ENCODE measurements around the gene PKP3. TPM values are rescaled to one million over a fixed set of nuclear protein-coding genes. Genes with fewer than 3 reads are reported as not detected.

PKP3 gene
- total and polyA plus RNA-seq, 9 of the 15 experiments (the other 6 are each of a cell fraction or from before 2014, with no cell fraction given) = 0.11 to 110 (median 30.7) TPM

DNA sequence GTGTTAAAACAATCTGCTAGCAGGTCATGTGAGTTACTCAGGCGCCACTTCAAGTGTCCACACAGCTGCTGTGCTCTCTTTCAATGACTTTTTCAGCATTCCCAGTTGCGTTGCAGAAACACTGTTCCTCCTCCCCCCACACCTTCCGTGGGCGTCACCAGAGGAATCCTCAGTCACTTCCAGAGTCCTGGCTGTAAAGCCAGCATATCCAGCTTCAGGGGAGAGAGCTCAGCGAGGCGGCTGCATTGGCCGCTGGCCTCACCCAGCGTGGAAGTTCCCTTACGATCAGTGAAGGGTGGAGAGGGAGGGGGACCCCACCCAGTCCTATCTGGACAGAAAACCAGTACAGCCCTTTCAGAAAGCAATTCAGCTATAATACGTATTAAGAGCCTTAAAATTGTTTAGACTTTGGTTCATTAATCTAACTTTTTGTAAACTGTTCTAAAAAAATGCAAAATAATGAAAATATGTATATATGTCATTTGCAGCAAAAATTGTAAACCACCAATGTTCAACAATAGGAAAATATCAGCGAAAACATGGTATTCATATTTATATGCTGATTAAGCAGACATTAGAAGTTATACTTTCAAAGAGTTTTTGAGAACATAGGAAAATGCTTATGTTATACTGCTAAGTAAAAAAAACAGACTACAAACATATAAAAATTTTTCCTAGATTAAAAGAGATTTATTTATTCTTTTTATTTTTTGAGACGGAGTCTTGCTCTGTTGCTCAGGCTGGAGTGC is 50.6 kb downstream of the PKP3 start (continued):
- TF ChIP-seq, protein P1, sequence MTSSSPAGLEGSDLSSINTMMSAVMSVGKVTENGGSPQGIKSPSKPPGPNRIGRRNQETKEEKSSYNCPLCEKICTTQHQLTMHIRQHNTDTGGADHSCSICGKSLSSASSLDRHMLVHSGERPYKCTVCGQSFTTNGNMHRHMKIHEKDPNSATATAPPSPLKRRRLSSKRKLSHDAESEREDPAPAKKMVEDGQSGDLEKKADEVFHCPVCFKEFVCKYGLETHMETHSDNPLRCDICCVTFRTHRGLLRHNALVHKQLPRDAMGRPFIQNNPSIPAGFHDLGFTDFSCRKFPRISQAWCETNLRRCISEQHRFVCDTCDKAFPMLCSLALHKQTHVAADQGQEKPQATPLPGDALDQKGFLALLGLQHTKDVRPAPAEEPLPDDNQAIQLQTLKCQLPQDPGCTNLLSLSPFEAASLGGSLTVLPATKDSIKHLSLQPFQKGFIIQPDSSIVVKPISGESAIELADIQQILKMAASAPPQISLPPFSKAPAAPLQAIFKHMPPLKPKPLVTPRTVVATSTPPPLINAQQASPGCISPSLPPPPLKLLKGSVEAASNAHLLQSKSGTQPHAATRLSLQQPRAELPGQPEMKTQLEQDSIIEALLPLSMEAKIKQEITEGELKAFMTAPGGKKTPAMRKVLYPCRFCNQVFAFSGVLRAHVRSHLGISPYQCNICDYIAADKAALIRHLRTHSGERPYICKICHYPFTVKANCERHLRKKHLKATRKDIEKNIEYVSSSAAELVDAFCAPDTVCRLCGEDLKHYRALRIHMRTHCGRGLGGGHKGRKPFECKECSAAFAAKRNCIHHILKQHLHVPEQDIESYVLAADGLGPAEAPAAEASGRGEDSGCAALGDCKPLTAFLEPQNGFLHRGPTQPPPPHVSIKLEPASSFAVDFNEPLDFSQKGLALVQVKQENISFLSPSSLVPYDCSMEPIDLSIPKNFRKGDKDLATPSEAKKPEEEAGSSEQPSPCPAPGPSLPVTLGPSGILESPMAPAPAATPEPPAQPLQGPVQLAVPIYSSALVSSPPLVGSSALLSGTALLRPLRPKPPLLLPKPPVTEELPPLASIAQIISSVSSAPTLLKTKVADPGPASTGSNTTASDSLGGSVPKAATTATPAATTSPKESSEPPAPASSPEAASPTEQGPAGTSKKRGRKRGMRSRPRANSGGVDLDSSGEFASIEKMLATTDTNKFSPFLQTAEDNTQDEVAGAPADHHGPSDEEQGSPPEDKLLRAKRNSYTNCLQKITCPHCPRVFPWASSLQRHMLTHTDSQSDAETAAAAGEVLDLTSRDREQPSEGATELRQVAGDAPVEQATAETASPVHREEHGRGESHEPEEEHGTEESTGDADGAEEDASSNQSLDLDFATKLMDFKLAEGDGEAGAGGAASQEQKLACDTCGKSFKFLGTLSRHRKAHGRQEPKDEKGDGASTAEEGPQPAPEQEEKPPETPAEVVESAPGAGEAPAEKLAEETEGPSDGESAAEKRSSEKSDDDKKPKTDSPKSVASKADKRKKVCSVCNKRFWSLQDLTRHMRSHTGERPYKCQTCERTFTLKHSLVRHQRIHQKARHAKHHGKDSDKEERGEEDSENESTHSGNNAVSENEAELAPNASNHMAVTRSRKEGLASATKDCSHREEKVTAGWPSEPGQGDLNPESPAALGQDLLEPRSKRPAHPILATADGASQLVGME (CRISPR knock-in tag; IDR thresholded peaks at IDR 0.05) = no peak
- TF ChIP-seq POLR2A (conservative IDR thresholded peaks at IDR 0.05) (no peak), MTA2 (IDR thresholded peaks at IDR 0.05; ENCODE audit: low read depth) (no peak), MTA3 (IDR thresholded peaks at IDR 0.05; ENCODE audit: borderline replicate concordance) (peak; percentile 51), HMG20A (CRISPR knock-in tag; conservative IDR thresholded peaks at IDR 0.05) (no peak), U2AF2 (optimal IDR thresholded peaks at IDR 0.05; ENCODE audit: low read depth, low read length) (no peak), PPARD (CRISPR knock-in tag; IDR thresholded peaks at IDR 0.05) (no peak), MAFK (IDR thresholded peaks at IDR 0.05; ENCODE audit: low read length) (no peak; the same call in 1 of the 2 replicates), BCOR (IDR thresholded peaks at IDR 0.05) (no peak)
- TF ChIP-seq, protein P2, sequence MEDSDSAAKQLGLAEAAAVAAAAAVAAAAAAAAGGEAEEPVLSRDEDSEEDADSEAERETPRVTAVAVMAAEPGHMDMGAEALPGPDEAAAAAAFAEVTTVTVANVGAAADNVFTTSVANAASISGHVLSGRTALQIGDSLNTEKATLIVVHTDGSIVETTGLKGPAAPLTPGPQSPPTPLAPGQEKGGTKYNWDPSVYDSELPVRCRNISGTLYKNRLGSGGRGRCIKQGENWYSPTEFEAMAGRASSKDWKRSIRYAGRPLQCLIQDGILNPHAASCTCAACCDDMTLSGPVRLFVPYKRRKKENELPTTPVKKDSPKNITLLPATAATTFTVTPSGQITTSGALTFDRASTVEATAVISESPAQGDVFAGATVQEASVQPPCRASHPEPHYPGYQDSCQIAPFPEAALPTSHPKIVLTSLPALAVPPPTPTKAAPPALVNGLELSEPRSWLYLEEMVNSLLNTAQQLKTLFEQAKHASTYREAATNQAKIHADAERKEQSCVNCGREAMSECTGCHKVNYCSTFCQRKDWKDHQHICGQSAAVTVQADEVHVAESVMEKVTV (CRISPR knock-in tag; IDR thresholded peaks at IDR 0.05) = no peak
- TF ChIP-seq, protein P3, sequence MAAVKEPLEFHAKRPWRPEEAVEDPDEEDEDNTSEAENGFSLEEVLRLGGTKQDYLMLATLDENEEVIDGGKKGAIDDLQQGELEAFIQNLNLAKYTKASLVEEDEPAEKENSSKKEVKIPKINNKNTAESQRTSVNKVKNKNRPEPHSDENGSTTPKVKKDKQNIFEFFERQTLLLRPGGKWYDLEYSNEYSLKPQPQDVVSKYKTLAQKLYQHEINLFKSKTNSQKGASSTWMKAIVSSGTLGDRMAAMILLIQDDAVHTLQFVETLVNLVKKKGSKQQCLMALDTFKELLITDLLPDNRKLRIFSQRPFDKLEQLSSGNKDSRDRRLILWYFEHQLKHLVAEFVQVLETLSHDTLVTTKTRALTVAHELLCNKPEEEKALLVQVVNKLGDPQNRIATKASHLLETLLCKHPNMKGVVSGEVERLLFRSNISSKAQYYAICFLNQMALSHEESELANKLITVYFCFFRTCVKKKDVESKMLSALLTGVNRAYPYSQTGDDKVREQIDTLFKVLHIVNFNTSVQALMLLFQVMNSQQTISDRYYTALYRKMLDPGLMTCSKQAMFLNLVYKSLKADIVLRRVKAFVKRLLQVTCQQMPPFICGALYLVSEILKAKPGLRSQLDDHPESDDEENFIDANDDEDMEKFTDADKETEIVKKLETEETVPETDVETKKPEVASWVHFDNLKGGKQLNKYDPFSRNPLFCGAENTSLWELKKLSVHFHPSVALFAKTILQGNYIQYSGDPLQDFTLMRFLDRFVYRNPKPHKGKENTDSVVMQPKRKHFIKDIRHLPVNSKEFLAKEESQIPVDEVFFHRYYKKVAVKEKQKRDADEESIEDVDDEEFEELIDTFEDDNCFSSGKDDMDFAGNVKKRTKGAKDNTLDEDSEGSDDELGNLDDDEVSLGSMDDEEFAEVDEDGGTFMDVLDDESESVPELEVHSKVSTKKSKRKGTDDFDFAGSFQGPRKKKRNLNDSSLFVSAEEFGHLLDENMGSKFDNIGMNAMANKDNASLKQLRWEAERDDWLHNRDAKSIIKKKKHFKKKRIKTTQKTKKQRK (IDR thresholded peaks at IDR 0.05; ENCODE audit: borderline replicate concordance, low read depth, low read length) = no peak

Data from K562 (cell line).